Vagina (tissue), 2 donors: Measurements from ENCODE around the gene ATP6V1C2.
"Not testable (repeated sequence)": the region's sequence is repeated elsewhere in the genome, so short reads cannot be mapped to it uniquely, and the experiment has no call there.

Source experiments
- CTCF ChIP-seq, 3 experiments: fragments of 450-650 bp in 2 of 3; fragments of 200-600 bp in 1 of 3; sonication (generic) in 1 of 3; IDR thresholded peaks; one replicate each; pipeline ENCODE4 v1.5.1; 2017 to 2019; ENCODE audit warnings: antibody characterized with exemption in 3 of 3, mild to moderate bottlenecking in 2 of 3, moderate library complexity in 2 of 3
- POLR2A ChIP-seq, 2 donors: fragments of 450-650 bp; IDR thresholded peaks; one replicate each; pipeline ENCODE4 v1.6.1; 2017; ENCODE audit warnings: antibody characterized with exemption in 2 of 2, mild to moderate bottlenecking in 2 of 2, moderate library complexity in 2 of 2
- POLR2AphosphoS5 ChIP-seq, 2 donors: sonication (generic); formaldehyde crosslinking; IDR thresholded peaks; one replicate each; pipeline ENCODE4 v1.9.0; 2017; ENCODE audit warnings: antibody characterized with exemption in 2 of 2, mild to moderate bottlenecking in 2 of 2, low read depth in 1 of 2; ENCODE audit not compliant: insufficient read depth in 1 of 2

GRCh38 chr2:10780821-10781220 is 59.4 kb downstream of the ATP6V1C2 start:
- not testable (repeated sequence) for TF ChIP-seq POLR2AphosphoS5 (IDR thresholded peaks at IDR 0.05; ENCODE audit: insufficient read depth in 1 of 2, low read depth in 1 of 2); CTCF (IDR thresholded peaks at IDR 0.05); POLR2A (IDR thresholded peaks at IDR 0.05)
